ENCODE measurements around the gene TUFM. TPM values are rescaled to one million over a fixed set of nuclear protein-coding genes. Genes with fewer than 3 reads are reported as not detected.
A peak's percentile ranks its signal among the peaks of the same experiment; 100 is the strongest.

The TUFM gene
- total RNA-seq, 2 experiments from 2014 or later, result 221 TPM

DNA sequence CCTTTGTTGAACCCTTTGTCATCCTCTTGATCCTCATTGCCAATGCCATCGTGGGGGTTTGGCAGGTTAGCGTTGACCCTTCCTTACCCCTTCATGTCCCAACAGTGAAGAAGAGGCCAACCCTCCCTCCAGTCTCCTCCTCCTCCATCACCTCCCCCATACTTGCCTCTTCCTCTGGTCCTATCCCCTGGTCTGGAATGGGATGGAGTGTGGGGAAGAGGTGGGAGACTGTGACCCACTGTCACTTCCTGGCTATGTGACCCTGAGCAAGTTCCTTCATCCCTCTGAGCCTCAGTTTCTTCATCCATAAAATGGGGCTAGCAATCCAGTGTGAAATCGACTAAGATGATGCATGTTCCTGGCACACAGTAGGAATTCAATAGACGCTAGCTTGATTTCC lies 34.8 kb upstream of the TUFM start:
- POLR2A ChIA-PET, result interaction anchor here (1.7 to 3.0 kb wide), 2 partner anchors 42 to 59 kb away, joined by 4 to 9 read pairs; partner anchors contain the start of gene ATXN2L
- Mint-ChIP-seq H3K4me3 (peak overlapping the region; percentile 55), H3K36me3 (no peaks in the 10 kb centered on the region), H3K9me3 (no peaks in the 10 kb centered on the region), H3K27ac (no peak overlapping the region), H3K27me3 (peaks cover 7% of the 10 kb centered on the region), H3K4me1 (ENCODE audit: low read depth) (peaks cover 20% of the 10 kb centered on the region)
- CTCF ChIA-PET, result interaction anchor here (2.8 kb wide), 1 partner anchor 64 kb away, joined by 15 read pairs; no protein-coding TSS in a partner anchor
- intact Hi-C loops (cut with micrococcal nuclease), result loop anchor here (2.0 to 5.0 kb wide), 3 partner anchors 18 to 64 kb away; partner anchors contain the start of genes RABEP2 and SH2B1
- DNase-seq, result no peak

DNA sequence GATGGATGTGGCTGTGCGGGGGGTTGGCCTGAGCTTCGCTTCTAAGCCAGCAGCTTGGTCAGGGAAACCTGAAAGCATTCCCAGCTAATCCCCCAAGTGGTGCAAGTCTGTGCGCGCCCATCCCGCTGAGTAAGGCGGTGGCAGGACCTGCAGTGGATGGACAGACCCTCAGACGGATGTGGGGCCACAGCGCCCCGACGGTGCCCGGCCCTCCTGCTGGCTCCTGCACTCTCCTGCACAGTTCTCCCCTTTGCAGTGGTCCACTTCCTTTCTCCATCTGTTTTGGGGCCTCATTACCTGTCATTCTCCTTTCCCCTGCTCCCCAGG lies 34.4 kb upstream of the TUFM start:
- Mint-ChIP-seq H3K9me3 (no peaks in the 10 kb centered on the region), H3K4me1 (ENCODE audit: low read depth) (peaks cover 20% of the 10 kb centered on the region), H3K4me3 (peak overlapping the region; percentile 55), H3K36me3 (no peaks in the 10 kb centered on the region), H3K27me3 (peaks cover 7% of the 10 kb centered on the region), H3K27ac (no peak overlapping the region)
- DNase-seq, result no peak
- ChIA-PET POLR2A (interaction anchor here (1.1 to 3.0 kb wide), 3 partner anchors 10 to 58 kb away, joined by 3 to 9 read pairs (median 4); partner anchors contain the start of gene ATXN2L), CTCF (interaction anchor here (1.8 to 2.8 kb wide), 2 partner anchors 56 to 64 kb away, joined by 5 to 15 read pairs; no protein-coding TSS in a partner anchor)
- intact Hi-C loops (cut with micrococcal nuclease), result loop anchor here (2.0 to 5.0 kb wide), 3 partner anchors 18 to 64 kb away; partner anchors contain the start of genes RABEP2 and SH2B1

DNA sequence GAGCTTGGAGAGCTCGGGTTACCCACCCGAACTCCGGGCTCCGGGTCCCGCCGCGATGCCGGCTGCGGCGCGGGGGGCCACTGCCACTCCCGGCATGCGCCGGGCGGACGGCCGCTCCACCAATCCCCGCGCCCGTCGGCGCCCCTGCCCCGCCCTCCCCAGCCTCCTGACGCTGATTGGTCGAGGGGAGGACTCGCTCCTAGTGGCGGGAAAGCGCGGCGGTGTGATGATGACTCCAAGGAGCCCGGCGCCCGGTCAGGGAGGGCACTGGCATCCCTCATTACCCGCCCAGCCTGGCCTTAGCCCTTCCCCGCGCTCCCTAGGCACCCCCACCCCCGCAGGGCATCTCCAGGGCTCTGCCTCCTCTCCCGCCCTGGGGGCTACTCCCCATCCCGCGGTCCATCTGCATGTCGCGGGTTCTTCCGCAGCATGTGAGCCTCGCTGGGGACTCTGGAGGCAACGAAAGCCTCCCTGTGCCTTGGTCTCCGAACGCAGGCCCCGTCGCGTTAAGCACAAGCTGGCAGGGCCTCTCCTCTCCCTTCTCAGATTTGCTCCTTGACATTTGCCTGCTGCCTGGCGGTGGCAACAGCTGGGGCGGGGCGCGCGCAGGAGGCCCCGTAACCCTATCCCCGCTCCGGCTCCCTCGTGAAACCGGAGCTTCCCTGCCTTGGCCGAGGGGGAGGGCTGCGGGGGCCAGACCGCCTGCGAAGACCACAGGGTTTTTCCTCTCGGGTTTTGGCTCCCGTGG lies 33.9 kb upstream of the TUFM start:
- Mint-ChIP-seq H3K4me1 (ENCODE audit: low read depth) (peaks cover 20% of the 10 kb centered on the region), H3K9me3 (no peaks in the 10 kb centered on the region), H3K36me3 (no peaks in the 10 kb centered on the region), H3K4me3 (peak overlapping the region; percentile 88), H3K27ac (peak overlapping the region; percentile 13), H3K27me3 (peaks cover 7% of the 10 kb centered on the region)
- CTCF ChIA-PET, result interaction anchor here (1.7 to 2.8 kb wide), 3 partner anchors 15 to 65 kb away, joined by 5 to 15 read pairs (median 7); no protein-coding TSS in a partner anchor
- DNase-seq, result peak; percentile 96
- intact Hi-C loops (cut with micrococcal nuclease), result loop anchor here (1.0 to 5.0 kb wide), 4 partner anchors 17 to 65 kb away; partner anchors contain the start of genes RABEP2, SH2B1 and TUFM
- POLR2A ChIA-PET, result interaction anchor here (0.6 to 3.0 kb wide), 6 partner anchors 9 to 58 kb away, joined by 3 to 9 read pairs (median 4); partner anchors contain the start of genes ATXN2L and SH2B1

- H3K4me3 Mint-ChIP-seq, result peak overlapping the region; percentile 88
- ChIA-PET POLR2A (interaction anchor here (0.6 to 3.0 kb wide), 6 partner anchors 8 to 57 kb away, joined by 3 to 9 read pairs (median 4); partner anchors contain the start of genes ATXN2L and SH2B1), CTCF (interaction anchor here (1.7 to 2.8 kb wide), 3 partner anchors 15 to 65 kb away, joined by 5 to 15 read pairs (median 7); no protein-coding TSS in a partner anchor)
- no peak for DNase-seq
- H3K36me3 Mint-ChIP-seq, result peaks cover under 1% of the 10 kb centered on the region
- no peak overlapping the region for H3K27ac Mint-ChIP-seq
- H3K9me3 Mint-ChIP-seq, result no peaks in the 10 kb centered on the region
- peaks cover 7% of the 10 kb centered on the region for H3K27me3 Mint-ChIP-seq
- intact Hi-C loops (cut with micrococcal nuclease), result loop anchor here (1.0 kb wide), 1 partner anchor 33 kb away; the partner anchor contains the start of gene TUFM
- H3K4me1 Mint-ChIP-seq (ENCODE audit: low read depth), result peaks cover 20% of the 10 kb centered on the region
Measured at GRCh38 chr16:28879261-28879840, 33.2 kb upstream of the TUFM start.

- intact Hi-C loops (cut with micrococcal nuclease), result no loop called here
- H3K27ac Mint-ChIP-seq, result no peak within 1 kb of the TSS
- no peak for DNase-seq
- CTCF ChIA-PET, result interaction anchor here (1.5 to 2.8 kb wide), 4 partner anchors 14 to 67 kb away, joined by 4 to 15 read pairs (median 6); no protein-coding TSS in a partner anchor
- POLR2A ChIA-PET, result interaction anchor here (2.0 to 3.0 kb wide), 2 partner anchors 14 to 56 kb away, joined by 7 to 9 read pairs; partner anchors contain the start of genes ATXN2L and SH2B1
- no peaks in the 10 kb centered on the region for H3K9me3 Mint-ChIP-seq
- H3K36me3 Mint-ChIP-seq, result peaks cover 2% of the 10 kb centered on the region
- H3K4me3 Mint-ChIP-seq, result peak within 1 kb of the TSS; percentile 88
- peaks cover 7% of the 10 kb centered on the region for H3K27me3 Mint-ChIP-seq
- peaks cover 20% of the 10 kb centered on the region for H3K4me1 Mint-ChIP-seq (ENCODE audit: low read depth)
Measured at GRCh38 chr16:28878083-28878926, 32.2 kb upstream of the TUFM start, which contains the start of gene ATP2A1. Gene ATP2A1 (plus strand): TSS chr16:28878488. CDS start chr16:28878672, 184 bp downstream.

DNA sequence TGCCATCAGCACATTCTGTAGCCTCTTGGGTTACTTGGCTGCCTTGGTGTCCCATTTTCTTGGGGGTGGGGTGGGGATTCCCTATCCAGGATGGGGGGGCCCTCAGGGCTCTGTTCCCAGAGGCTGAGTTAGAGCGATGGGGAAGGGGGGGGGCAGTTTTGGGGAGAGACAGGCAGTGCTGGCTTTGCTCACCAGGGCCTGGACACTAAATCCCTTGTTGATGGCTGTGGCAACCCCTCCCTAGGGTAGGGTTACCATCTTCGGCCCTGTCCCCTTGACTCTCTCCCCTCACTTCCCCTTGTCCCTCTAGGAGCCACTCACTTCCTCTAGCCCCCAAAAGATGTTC lies 31.5 kb upstream of the TUFM start:
- H3K4me1 Mint-ChIP-seq (ENCODE audit: low read depth), result peaks cover 20% of the 10 kb centered on the region
- H3K27me3 Mint-ChIP-seq, result peaks cover 7% of the 10 kb centered on the region
- peaks cover 2% of the 10 kb centered on the region for H3K36me3 Mint-ChIP-seq
- H3K27ac Mint-ChIP-seq, result no peak overlapping the region
- ChIA-PET POLR2A (no interaction called here), CTCF (interaction anchor here (1.5 kb wide), 1 partner anchor 67 kb away, joined by 4 read pairs; no protein-coding TSS in a partner anchor)
- intact Hi-C loops (cut with micrococcal nuclease), result no loop called here
- H3K4me3 Mint-ChIP-seq, result no peak overlapping the region
- H3K9me3 Mint-ChIP-seq, result no peaks in the 10 kb centered on the region
- no peak for DNase-seq

- Mint-ChIP-seq H3K9me3 (no peaks in the 10 kb centered on the region), H3K27me3 (peaks cover 7% of the 10 kb centered on the region), H3K4me3 (no peak overlapping the region), H3K4me1 (ENCODE audit: low read depth) (peaks cover 20% of the 10 kb centered on the region), H3K36me3 (peaks cover 2% of the 10 kb centered on the region), H3K27ac (no peak overlapping the region)
- CTCF ChIA-PET, result interaction anchor here (1.5 kb wide), 1 partner anchor 68 kb away, joined by 4 read pairs; no protein-coding TSS in a partner anchor
- intact Hi-C loops (cut with micrococcal nuclease), result no loop called here
- POLR2A ChIA-PET, result no interaction called here
- DNase-seq, result no peak
Measured at GRCh38 chr16:28876973-28877654, 31.0 kb upstream of the TUFM start.

- intact Hi-C loops (cut with micrococcal nuclease), result no loop called here
- Mint-ChIP-seq H3K27me3 (peaks cover 5% of the 10 kb centered on the region), H3K27ac (no peak overlapping the region), H3K36me3 (peaks cover 2% of the 10 kb centered on the region), H3K4me1 (ENCODE audit: low read depth) (peaks cover 18% of the 10 kb centered on the region), H3K4me3 (no peak overlapping the region), H3K9me3 (no peaks in the 10 kb centered on the region)
- ChIA-PET POLR2A (interaction anchor here (1.4 kb wide), 1 partner anchor 13 kb away, joined by 4 read pairs; the partner anchor contains the start of gene SH2B1), CTCF (interaction anchor here (3.4 to 3.9 kb wide), 2 partner anchors 13 to 68 kb away, joined by 30 to 42 read pairs; partner anchors contain the start of gene SH2B1)
- DNase-seq, result no peak
Measured at GRCh38 chr16:28876019-28876659, 30.0 kb upstream of the TUFM start.

- no peak for DNase-seq
- Mint-ChIP-seq H3K27ac (no peak overlapping the region), H3K36me3 (peaks cover 2% of the 10 kb centered on the region), H3K9me3 (no peaks in the 10 kb centered on the region), H3K4me3 (no peak overlapping the region), H3K4me1 (ENCODE audit: low read depth) (peaks cover 11% of the 10 kb centered on the region), H3K27me3 (no peaks in the 10 kb centered on the region)
- intact Hi-C loops (cut with micrococcal nuclease), result no loop called here
- ChIA-PET CTCF (interaction anchor here (3.4 to 3.9 kb wide), 2 partner anchors 12 to 69 kb away, joined by 30 to 42 read pairs; partner anchors contain the start of gene SH2B1), POLR2A (interaction anchor here (0.5 to 1.4 kb wide), 3 partner anchors 12 to 788 kb away, joined by 3 to 4 read pairs (median 4); partner anchors contain the start of genes SH2B1 and SPN)
Measured at GRCh38 chr16:28875134-28876018, 29.2 kb upstream of the TUFM start.

Measured in activated CD4-positive, alpha-beta memory T cell treated with anti-CD3 and anti-CD28 coated beads for 36 hours (primary cell).